ENCODE results near the gene FGFBP2.

Gene FGFBP2, protein sequence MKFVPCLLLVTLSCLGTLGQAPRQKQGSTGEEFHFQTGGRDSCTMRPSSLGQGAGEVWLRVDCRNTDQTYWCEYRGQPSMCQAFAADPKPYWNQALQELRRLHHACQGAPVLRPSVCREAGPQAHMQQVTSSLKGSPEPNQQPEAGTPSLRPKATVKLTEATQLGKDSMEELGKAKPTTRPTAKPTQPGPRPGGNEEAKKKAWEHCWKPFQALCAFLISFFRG

GRCh38 chr4:15963001-15963451 lies at the start of gene FGFBP2:
Gene FGFBP2 (minus strand): TSS chr4:15963175. CDS start chr4:15963129, 46 bp downstream.
- peak; percentile 58 for DNase-seq

DNA sequence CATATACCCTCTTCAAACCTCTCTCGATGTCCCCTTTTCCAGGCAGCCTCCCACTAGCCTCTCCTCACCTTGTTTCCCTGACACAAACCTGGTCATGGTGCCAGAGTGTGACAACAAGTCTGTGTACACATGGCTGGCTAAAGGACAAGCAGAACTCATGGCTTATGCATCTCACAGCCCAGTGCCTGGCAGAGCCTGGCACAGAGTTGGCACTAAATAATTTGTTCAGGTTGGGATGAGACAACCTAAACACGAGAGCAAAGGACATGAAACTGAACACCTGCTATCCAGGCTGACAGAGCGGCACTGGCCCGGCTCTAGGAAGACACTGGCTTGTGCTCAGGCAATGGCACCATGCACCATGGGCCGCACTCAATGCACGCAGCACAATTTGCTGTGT lies 48.2 kb upstream of the FGFBP2 start:
- DNase-seq: no peak

- DNase-seq: no peak
Observed at GRCh38 chr4:16009153-16009552, 46.2 kb upstream of the FGFBP2 start.

DNA sequence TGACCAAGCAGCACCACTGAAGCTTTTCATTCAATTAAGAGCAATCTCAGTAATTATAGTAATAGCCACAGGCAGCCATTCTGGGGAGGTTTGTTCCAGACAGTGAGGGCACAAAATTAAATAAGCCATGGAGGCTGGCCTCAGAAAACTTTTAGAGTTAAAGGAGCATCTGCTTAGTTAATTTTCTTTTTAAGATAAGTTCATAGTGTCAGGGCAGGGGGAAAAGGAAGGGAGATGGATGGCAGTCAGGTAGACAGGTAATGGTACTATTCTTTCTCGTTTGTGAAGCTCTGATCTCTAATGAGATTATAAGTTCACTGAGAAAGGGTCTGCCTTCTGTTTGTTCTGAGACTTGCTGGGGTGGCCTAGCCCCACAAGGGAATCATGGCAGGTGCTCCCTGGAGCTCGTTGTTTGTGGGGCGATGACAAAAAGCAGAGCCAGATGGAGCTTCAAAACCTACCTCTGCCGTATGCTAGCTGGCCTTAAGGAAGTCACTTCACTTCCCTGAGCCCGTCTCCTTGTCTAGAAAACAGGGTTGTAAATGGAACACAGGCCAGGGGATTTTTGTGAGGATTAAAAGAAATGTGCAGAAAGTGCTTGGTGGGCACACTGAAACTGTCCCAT lies 44.6 kb upstream of the FGFBP2 start:
- no peak for DNase-seq

- no peak for DNase-seq
Observed at GRCh38 chr4:16006771-16007446, 43.9 kb upstream of the FGFBP2 start.

GRCh38 chr4:16005676-16006075 lies 42.7 kb upstream of the FGFBP2 start:
- DNase-seq: no peak

DNA sequence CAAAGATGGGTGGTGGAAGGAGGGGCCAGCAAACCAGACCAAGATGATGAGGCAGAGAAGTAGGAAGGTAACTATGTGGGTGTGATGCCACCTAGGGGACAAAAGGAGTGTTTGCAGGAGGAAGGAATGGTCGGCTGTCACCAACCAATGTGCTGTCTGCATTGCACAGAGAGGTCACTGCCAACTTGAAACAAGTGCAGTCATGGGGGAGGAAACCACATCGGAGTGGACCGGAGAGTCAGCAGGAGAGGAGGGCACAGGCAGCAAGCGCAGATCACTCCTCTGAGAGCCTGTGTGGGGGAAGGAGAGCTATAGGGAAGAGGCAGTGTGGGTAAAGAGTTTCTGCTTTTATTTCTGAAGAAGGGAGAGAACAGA lies 38.5 kb upstream of the FGFBP2 start:
- peak; percentile 22 for DNase-seq

- DNase-seq: peak; percentile 18
Observed at GRCh38 chr4:16000708-16001483, 37.9 kb upstream of the FGFBP2 start.

DNA sequence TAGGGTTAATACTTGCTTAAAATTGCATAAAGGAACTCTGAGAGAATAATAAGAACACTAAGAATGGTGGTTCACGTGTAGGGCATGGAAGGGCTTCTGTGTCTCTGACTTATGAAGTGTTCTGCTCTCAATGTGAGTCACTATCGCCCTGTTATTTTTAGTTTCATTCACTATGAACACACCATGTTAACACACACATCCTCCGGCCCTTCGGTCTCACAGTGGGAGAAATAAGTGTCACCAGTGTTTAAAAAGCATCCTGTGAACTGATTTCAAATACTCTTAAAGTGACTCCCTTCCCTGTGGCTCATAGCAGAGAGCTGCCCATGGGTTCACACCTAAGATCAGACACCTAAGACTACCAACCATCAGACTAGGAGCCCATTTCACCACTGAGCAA lies 33.8 kb upstream of the FGFBP2 start:
- DNase-seq: no peak

GRCh38 chr4:15995826-15996225 lies 32.9 kb upstream of the FGFBP2 start:
- no peak for DNase-seq

DNA sequence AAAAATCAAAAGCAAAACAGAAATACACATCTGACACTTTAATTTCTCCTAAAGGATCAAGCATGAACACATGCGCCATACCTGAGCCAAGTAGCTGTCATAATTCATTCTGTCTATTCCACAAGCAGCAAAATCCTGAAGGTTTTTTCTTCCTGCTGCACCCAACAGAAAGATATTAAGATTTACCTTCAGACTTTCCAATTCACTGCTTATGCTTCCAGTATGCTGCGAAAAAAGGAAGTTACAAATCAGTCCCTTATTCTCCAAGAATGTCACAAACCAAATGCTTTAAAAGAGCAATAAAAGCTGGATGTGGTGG lies 29.2 kb upstream of the FGFBP2 start:
- no peak for DNase-seq

- no peak for DNase-seq
Observed at GRCh38 chr4:15990570-15991285, 27.8 kb upstream of the FGFBP2 start.

GRCh38 chr4:15989424-15989823 lies 26.4 kb upstream of the FGFBP2 start:
- DNase-seq: no peak

GRCh38 chr4:15988222-15988621 lies 25.2 kb upstream of the FGFBP2 start:
- no peak for DNase-seq

DNA sequence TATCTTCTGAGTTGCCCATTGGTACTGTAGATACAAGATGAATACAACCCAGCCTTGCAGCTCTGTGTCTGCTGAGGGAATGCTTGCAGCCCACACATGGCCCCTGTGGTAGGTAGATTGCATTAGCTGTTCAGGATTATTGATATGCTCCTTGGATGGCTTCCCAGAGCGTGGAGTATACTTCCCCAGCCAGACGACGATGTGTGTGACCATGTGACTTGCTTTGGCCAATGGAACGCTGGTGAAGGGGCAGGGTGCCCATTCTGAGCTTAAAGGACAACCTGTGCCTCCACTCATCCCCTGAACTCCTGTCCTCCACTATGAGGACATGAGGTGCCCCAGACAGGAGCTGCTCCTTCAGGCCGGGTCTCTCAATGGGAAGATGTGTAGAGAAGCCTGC lies 23.9 kb upstream of the FGFBP2 start:
- no peak for DNase-seq

GRCh38 chr4:15983610-15984009 lies 20.6 kb upstream of the FGFBP2 start:
- no peak for DNase-seq

DNA sequence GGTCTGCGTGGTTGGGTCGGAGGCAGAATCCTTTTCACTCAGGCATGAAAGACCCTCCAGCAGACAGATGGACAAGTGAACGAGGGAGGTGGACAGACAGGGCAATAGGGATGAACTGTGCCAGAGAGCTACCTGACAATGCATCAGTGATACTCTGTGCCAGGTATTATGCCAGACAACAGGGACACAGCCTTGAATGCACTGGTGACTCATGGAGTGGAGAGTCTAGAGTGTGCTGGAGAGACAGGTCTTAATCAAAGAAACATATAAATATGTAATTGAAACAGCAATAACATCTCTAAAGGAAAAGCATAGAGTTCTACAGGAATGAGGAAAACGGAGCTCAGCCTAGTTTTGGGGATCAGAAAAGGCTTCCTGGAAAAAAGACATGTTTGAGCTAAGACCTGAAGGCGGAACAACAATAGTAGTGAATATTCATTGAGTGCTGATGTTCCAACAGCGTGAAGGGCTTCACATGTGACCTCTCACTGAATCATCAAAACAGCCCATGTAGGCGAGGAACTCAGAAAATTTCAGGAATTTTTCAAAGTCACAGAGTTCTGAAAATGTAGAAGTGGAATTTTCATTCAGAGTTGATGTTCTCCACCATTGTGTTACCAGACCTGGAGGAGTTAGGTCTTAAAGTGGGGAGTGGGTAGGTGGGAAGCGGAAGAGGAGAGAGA lies 20.0 kb upstream of the FGFBP2 start:
- DNase-seq: no peak

DNA sequence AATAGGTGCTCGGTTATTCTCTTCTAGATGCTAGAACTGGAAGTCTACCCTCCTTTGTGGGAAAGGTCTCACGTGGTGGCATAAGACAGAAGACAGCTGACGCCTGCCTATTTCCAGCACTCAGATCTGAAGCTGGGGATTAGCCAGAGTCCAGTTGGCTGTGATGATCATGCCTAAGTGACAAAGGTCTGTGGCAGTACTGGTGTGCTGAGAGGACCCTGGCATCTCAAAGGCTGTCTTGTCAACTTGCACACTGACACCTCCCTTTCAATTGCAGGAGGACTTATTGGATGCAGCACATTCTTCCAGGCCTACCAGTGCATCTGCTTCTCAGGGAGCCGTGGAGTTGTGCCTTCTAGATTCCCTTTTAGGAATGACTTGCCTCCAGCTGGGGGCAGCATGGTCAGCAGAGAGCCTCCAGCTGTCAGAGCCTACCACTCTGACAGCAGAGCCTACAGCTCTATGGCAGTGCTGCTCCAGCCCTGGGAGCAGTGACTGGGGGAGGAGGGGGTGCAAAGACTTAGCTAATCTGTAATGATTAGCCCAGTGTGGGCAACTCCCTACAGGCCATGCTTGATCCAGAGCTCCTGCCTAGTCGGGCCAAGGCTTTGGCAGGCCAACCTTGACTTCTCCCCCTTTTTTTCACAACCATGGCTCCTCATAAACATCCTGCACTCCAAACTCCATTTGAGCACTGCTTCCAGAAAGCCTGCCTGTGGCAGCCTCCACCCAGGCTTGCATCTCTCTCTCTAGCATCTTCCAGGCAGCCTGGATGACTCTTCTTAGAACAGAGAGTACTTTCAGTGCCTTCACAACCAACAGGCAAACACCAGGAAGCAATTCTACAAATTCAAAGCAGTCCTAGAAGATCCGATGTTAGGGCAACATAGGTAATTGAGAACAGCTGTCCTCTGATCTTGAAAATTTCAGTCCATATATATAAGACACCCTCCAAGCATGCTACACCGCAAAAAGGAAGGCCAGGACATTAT lies 13.8 kb upstream of the FGFBP2 start:
- no peak for DNase-seq

GRCh38 chr4:15971068-15971801 lies 8.3 kb upstream of the FGFBP2 start:
- DNase-seq: no peak

DNA sequence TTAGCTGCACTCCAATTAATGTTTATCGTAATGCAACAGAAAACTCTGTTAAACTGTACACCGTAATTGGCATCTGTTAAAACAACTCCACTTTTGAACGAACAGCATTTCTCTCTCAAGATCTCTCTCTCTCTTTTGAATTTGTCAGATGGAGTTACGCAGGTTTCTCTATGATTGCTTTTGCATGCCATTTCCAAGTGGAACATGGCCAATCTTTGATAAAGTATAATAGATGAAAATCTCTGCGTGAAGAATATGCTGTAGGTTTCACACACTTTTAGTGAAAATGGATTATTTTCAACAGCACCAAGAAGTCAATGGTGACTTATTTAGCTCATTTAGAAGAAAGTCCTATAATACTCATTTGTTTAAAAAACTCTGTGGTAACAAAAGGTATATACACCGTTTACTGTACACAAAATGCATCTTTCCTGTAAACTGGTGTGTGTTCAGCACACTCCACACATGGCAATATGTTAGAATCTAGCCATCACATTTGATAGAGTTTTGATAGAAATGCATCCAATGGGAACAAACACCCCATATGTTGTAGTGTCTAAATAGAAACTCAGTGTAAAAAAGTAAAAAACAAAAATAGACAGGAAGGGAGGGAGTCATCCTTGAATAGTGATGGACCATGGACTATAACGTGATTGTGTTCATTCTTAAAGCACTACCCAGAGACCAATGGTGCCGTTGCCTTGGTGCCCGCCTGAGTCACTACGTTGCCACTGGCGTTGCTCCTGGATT lies 5.8 kb upstream of the FGFBP2 start:
- no peak for DNase-seq

Measured in NK-92 treated with Interleukin-12 subunit alpha and Interleukin-12 subunit beta, amount 100 ng/mL, for 24 hours (cell line).